Measurements from ENCODE around the gene ECD.
"Not testable (repeated sequence)": the region's sequence is repeated elsewhere in the genome, so short reads cannot be mapped to it uniquely, and the experiment has no call there.

Gene ECD

GRCh38 chr10:73119952-73120351 is 47.9 kb downstream of the ECD start:
- Histone ChIP-seq H3K9ac (ENCODE audit: low read depth, low read length) (no peak overlapping the region), H3K4me1 (ENCODE audit: insufficient read depth, low read length) (peaks cover 11% of the 10 kb centered on the region), H3K27ac (ENCODE audit: low read depth, low read length) (no peak overlapping the region), H3K36me3 (ENCODE audit: insufficient read depth, low read length) (peaks cover 22% of the 10 kb centered on the region), H3K9me3 (ENCODE audit: insufficient read depth, low read depth, low read length) (no peaks in the 10 kb centered on the region), H3K4me3 (ENCODE audit: low read length) (no peak overlapping the region), H3K27me3 (ENCODE audit: insufficient read depth, low read length) (no peaks in the 10 kb centered on the region)
- 91% methylated on average over 4 of the region's 4 CpGs for WGBS

- Histone ChIP-seq H3K36me3 (ENCODE audit: insufficient read depth, low read length) (peaks cover 17% of the 10 kb centered on the region), H3K27me3 (ENCODE audit: insufficient read depth, low read length) (no peaks in the 10 kb centered on the region), H3K4me3 (ENCODE audit: low read length) (no peak overlapping the region), H3K4me1 (ENCODE audit: insufficient read depth, low read length) (peaks cover 11% of the 10 kb centered on the region), H3K9me3 (ENCODE audit: insufficient read depth, low read depth, low read length) (no peaks in the 10 kb centered on the region), H3K9ac (ENCODE audit: low read depth, low read length) (no peak overlapping the region), H3K27ac (ENCODE audit: low read depth, low read length) (no peak overlapping the region)
- WGBS = 100% methylated on average over 1 of the region's 1 CpG
Measured at GRCh38 chr10:73119457-73119856, 48.4 kb downstream of the ECD start.

DNA sequence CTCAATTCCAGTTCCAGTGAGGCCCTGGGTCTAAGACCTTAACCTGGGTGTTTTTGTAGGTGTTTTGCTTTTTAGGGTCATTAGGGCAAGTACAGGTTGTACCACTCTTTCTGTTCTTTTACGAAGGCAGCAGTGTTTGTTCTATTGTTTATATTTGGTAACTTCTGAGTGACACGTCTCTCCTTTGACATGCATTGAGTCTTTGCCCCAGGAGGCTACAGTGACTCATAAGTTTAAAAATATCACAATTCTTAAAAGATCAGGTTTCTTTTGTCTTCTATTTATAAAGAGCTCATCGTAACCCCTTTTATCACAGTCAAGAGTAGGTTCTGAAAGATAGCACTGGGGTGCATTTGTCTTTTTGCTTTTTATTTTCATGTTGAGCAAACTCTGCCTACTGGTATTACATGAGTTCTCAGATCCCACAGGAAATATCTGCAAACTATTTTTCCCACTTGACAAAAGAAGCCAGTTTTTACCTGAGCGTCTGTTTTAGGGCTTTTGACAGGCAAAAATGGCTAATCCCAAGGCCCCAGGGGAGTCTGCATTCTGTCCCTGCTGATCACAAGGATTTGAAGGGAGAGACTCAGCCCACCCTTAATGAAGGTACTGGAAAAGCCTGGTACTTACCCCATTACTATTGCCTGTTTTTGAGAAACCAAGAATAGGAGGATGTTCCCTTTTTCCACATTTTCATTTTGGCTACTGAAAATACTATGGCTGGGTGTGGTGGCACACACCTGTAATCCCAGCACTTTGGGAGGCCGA is 49.6 kb downstream of the ECD start:
- 41% methylated on average over 4 of the region's 5 CpGs for WGBS
- H3K27ac ChIP-seq (ENCODE audit: low read depth, low read length) = peak overlapping the region; percentile 69; the same call in 1 of the 2 replicates
- peaks cover 11% of the 10 kb centered on the region for H3K36me3 ChIP-seq (ENCODE audit: insufficient read depth, low read length)
- H3K9ac ChIP-seq (ENCODE audit: low read depth, low read length) = peak overlapping the region; percentile 6; the same call in 1 of the 2 replicates
- H3K9me3 ChIP-seq (ENCODE audit: insufficient read depth, low read depth, low read length) = no peaks in the 10 kb centered on the region
- no peak overlapping the region; the same call in 1 of the 2 replicates for H3K4me3 ChIP-seq (ENCODE audit: low read length)
- H3K27me3 ChIP-seq (ENCODE audit: insufficient read depth, low read length) = no peaks in the 10 kb centered on the region
- peaks cover 11% of the 10 kb centered on the region for H3K4me1 ChIP-seq (ENCODE audit: insufficient read depth, low read length)

- Histone ChIP-seq H3K27ac (ENCODE audit: low read depth, low read length) (no peak overlapping the region), H3K36me3 (ENCODE audit: insufficient read depth, low read length) (peaks cover 1% of the 10 kb centered on the region; the same call in 1 of the 2 replicates), H3K4me1 (ENCODE audit: insufficient read depth, low read length) (peaks cover 18% of the 10 kb centered on the region), H3K27me3 (ENCODE audit: insufficient read depth, low read length) (no peaks in the 10 kb centered on the region), H3K9me3 (ENCODE audit: insufficient read depth, low read depth, low read length) (no peaks in the 10 kb centered on the region), H3K9ac (ENCODE audit: low read depth, low read length) (no peak overlapping the region), H3K4me3 (ENCODE audit: low read length) (no peak overlapping the region)
- WGBS = no CpG with 5 or more reads among the region's 1 CpG
Measured at GRCh38 chr10:73116017-73116416, 51.8 kb downstream of the ECD start.

DNA sequence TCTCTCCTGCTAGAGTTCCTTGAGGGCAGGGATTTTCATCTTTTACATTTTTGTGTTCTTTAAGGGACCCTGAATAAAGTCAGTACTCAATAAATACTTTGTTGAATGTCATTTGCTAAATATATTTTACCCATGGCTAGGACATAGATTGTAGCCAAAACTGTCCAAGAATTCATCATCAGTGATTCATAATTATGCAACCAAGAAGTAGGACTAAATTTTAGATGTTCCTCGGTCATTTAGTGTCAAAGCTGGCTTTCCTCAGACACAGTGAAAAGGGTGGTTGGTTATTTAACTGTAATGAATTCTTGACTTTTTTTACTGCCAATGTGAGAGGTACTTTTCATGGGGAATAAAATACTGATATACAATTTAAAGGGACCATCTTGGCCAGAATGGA is 54.3 kb downstream of the ECD start:
- WGBS = 97% methylated on average over 1 of the region's 1 CpG

GRCh38 chr10:73112032-73112431 is 55.8 kb downstream of the ECD start:
- H3K4me1 ChIP-seq (ENCODE audit: insufficient read depth, low read length); H3K4me3 ChIP-seq (ENCODE audit: low read length); H3K36me3 ChIP-seq (ENCODE audit: insufficient read depth, low read length); H3K27ac ChIP-seq (ENCODE audit: low read depth, low read length); H3K9ac ChIP-seq (ENCODE audit: low read depth, low read length); H3K27me3 ChIP-seq (ENCODE audit: insufficient read depth, low read length); H3K9me3 ChIP-seq (ENCODE audit: insufficient read depth, low read depth, low read length): not testable (repeated sequence)
- 96% methylated on average over 10 of the region's 13 CpGs for WGBS

More for the DNA sequence above, 54.3 kb downstream of the ECD start:
- Histone ChIP-seq H3K27me3 (ENCODE audit: insufficient read depth, low read length) (no peaks in the 10 kb centered on the region), H3K4me3 (ENCODE audit: low read length) (no peak overlapping the region), H3K27ac (ENCODE audit: low read depth, low read length) (no peak overlapping the region), H3K9ac (ENCODE audit: low read depth, low read length) (no peak overlapping the region), H3K36me3 (ENCODE audit: insufficient read depth, low read length) (0 out of 2 replicates have a peak, but pooled peaks cover under 1% of the 10 kb centered on the region), H3K4me1 (ENCODE audit: insufficient read depth, low read length) (peaks cover 18% of the 10 kb centered on the region), H3K9me3 (ENCODE audit: insufficient read depth, low read depth, low read length) (no peaks in the 10 kb centered on the region)

DNA sequence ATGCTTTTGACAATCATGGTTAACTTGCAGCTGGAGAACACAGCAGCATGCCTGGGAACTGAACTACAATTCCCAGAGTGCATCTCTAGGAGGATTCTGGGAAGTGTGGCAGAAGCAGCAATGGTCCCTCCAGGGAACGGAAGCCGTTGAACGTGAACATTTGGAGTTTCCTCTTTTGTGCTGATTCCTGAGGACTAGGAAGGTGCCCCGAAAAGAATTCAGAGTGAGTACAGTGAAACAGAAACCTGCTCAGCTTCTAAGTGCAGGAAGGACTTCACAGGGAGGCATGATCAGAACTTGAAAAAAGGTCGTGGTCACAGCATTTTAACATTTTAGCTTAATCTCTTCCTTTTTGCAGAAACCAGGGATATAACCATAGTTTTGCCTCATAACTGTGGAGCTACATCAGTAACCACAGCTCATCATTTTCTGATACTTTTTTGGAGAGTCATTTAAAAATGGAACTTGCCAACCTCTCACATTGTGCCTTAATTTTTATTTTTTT is 57.4 kb downstream of the ECD start, which contains the start of gene NUDT13:
Gene NUDT13 (plus strand): TSS at position 111 of the 505 bp plus-strand sequence. CDS start 3,911 bp downstream, outside the sequence.
- H3K4me3 ChIP-seq (ENCODE audit: low read length) = peak within 1 kb of the TSS; percentile 69
- H3K9me3 ChIP-seq (ENCODE audit: insufficient read depth, low read depth, low read length) = no peaks in the 10 kb centered on the region
- H3K4me1 ChIP-seq (ENCODE audit: insufficient read depth, low read length) = peaks cover 7% of the 10 kb centered on the region; the same call in 1 of the 2 replicates
- H3K27me3 ChIP-seq (ENCODE audit: insufficient read depth, low read length) = no peaks in the 10 kb centered on the region
- 0 out of 2 replicates have a peak, but pooled peaks cover 2% of the 10 kb centered on the region for H3K36me3 ChIP-seq (ENCODE audit: insufficient read depth, low read length)
- H3K27ac ChIP-seq (ENCODE audit: low read depth, low read length) = peak within 1 kb of the TSS; percentile 63
- WGBS = 13% methylated on average over 5 of the region's 5 CpGs
- peak within 1 kb of the TSS; percentile 70 for H3K9ac ChIP-seq (ENCODE audit: low read depth, low read length)

DNA sequence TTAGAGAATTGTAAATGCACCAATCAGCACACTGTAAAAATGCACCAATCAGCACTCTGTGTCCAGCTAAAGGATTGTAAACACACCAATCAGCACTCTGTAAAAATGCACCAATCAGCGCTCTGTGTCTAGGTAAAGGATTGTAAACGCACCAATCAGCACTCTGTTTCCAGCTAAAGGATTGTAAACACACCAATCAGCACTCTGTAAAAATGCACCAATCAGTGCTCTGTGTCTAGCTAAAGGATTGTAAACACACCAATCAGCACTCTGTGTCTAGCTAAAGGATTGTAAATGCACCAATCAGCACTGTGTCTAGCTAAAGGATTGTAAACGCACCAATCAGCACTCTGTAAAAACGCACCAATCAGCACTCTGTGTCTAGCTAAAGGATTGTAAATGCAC is 58.6 kb downstream of the ECD start:
- H3K9ac ChIP-seq (ENCODE audit: low read depth, low read length); H3K27me3 ChIP-seq (ENCODE audit: insufficient read depth, low read length); H3K9me3 ChIP-seq (ENCODE audit: insufficient read depth, low read depth, low read length); H3K4me3 ChIP-seq (ENCODE audit: low read length); H3K4me1 ChIP-seq (ENCODE audit: insufficient read depth, low read length); H3K27ac ChIP-seq (ENCODE audit: low read depth, low read length); H3K36me3 ChIP-seq (ENCODE audit: insufficient read depth, low read length): not testable (repeated sequence)
- 97% methylated on average over 4 of the region's 4 CpGs for WGBS

DNA sequence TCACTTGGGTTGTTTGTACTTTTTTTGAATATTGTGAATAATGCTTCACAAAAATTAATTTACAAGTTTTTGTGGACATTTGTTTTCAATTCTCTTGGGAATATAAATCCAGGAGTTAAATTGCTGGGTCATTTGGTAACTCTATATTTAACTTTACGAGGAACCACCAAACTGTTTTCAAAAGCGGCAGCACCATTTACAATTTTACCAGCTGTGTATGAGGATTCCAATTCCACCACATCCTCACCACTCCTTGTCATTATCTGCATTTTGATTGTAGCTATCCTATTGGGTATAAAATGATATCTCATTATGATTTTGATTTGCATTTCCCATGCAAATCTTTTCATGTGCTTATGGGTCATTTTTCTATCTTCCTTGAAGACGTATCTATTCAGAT is 61.5 kb downstream of the ECD start:
- WGBS = 90% methylated on average over 2 of the region's 3 CpGs
- H3K4me1 ChIP-seq (ENCODE audit: insufficient read depth, low read length) = peaks cover 3% of the 10 kb centered on the region; the same call in 1 of the 2 replicates
- H3K36me3 ChIP-seq (ENCODE audit: insufficient read depth, low read length) = 0 out of 2 replicates have a peak, but pooled peaks cover 2% of the 10 kb centered on the region
- no peaks in the 10 kb centered on the region for H3K9me3 ChIP-seq (ENCODE audit: insufficient read depth, low read depth, low read length)
- H3K27ac ChIP-seq (ENCODE audit: low read depth, low read length) = no peak overlapping the region
- H3K9ac ChIP-seq (ENCODE audit: low read depth, low read length) = no peak overlapping the region
- H3K27me3 ChIP-seq (ENCODE audit: insufficient read depth, low read length) = no peaks in the 10 kb centered on the region
- no peak overlapping the region for H3K4me3 ChIP-seq (ENCODE audit: low read length)

- H3K9ac ChIP-seq (ENCODE audit: low read depth, low read length) = no peak overlapping the region
- peaks cover 14% of the 10 kb centered on the region for H3K4me1 ChIP-seq (ENCODE audit: insufficient read depth, low read length)
- no peaks in the 10 kb centered on the region; the same call in 1 of the 2 replicates for H3K36me3 ChIP-seq (ENCODE audit: insufficient read depth, low read length)
- WGBS = 96% methylated on average over 1 of the region's 1 CpG
- no peaks in the 10 kb centered on the region for H3K9me3 ChIP-seq (ENCODE audit: insufficient read depth, low read depth, low read length)
- H3K27ac ChIP-seq (ENCODE audit: low read depth, low read length) = no peak overlapping the region
- H3K4me3 ChIP-seq (ENCODE audit: low read length) = no peak overlapping the region
- no peaks in the 10 kb centered on the region; the same call in 1 of the 2 replicates for H3K27me3 ChIP-seq (ENCODE audit: insufficient read depth, low read length)
Measured at GRCh38 chr10:73099141-73099540, 68.7 kb downstream of the ECD start.

GRCh38 chr10:73097305-73097670 is 70.5 kb downstream of the ECD start:
- H3K4me3 ChIP-seq (ENCODE audit: low read length) = peak overlapping the region; percentile 82
- 66% methylated on average over 2 of the region's 4 CpGs for WGBS
- H3K27ac ChIP-seq (ENCODE audit: low read depth, low read length) = no peak overlapping the region
- H3K9ac ChIP-seq (ENCODE audit: low read depth, low read length) = peak overlapping the region; percentile 95
- no peaks in the 10 kb centered on the region; the same call in 1 of the 2 replicates for H3K27me3 ChIP-seq (ENCODE audit: insufficient read depth, low read length)
- peaks cover 16% of the 10 kb centered on the region for H3K4me1 ChIP-seq (ENCODE audit: insufficient read depth, low read length)
- no peaks in the 10 kb centered on the region for H3K9me3 ChIP-seq (ENCODE audit: insufficient read depth, low read depth, low read length)
- H3K36me3 ChIP-seq (ENCODE audit: insufficient read depth, low read length) = no peaks in the 10 kb centered on the region; the same call in 1 of the 2 replicates
